HepG2 (cell line): ENCODE data around the gene ARMC5. TPM values are rescaled to one million over a fixed set of nuclear protein-coding genes. Genes with fewer than 3 reads are reported as not detected.
A peak's percentile ranks its signal among the peaks of the same experiment; 100 is the strongest.

Source experiments
- GABPA ChIP-seq, 2 experiments: IDR thresholded peaks; 2 replicates each; pipeline ENCODE4 v1.6.1; 2011 to 2016; ENCODE audit warnings: low read depth in 2 of 2, low read length in 1 of 2, missing biosample characterization in 1 of 2, missing genetic modification characterization in 1 of 2
- GATAD1 ChIP-seq: IDR thresholded peaks from 2 replicates; pipeline ENCODE4 v1.6.1; 2016; ENCODE audit warnings: missing genetic modification reagents, missing compliant biosample characterization
- IRX3 ChIP-seq: sonication (generic); formaldehyde crosslinking; IDR thresholded peaks from 2 replicates; pipeline ENCODE4 v1.8.1; 2023; ENCODE audit warnings: mild to moderate bottlenecking, low read depth, missing genetic modification reagents, borderline replicate concordance
- MTERF4 ChIP-seq: sonication (generic); formaldehyde crosslinking; IDR thresholded peaks from 2 replicates; pipeline ENCODE4 v1.8.0; 2023; ENCODE audit warnings: mild to moderate bottlenecking, missing genetic modification reagents
- NPAS2 ChIP-seq: sonication (generic); formaldehyde crosslinking; IDR thresholded peaks from 2 replicates; pipeline ENCODE4 v1.8.0; 2022; ENCODE audit warnings: mild to moderate bottlenecking, missing genetic modification reagents, borderline replicate concordance
- PHF5A ChIP-seq: IDR thresholded peaks from one replicate; pipeline ENCODE4 v1.6.1; 2018; ENCODE audit warnings: low read depth, missing genetic modification reagents; ENCODE audit not compliant: unreplicated experiment
- THAP11 ChIP-seq: IDR thresholded peaks from 2 replicates; pipeline ENCODE4 v1.6.1; 2016; ENCODE audit warnings: missing biosample characterization, missing genetic modification reagents
- ZFX ChIP-seq: sonication (generic); formaldehyde crosslinking; IDR thresholded peaks from 2 replicates; pipeline ENCODE4 v1.4.0; 2020; ENCODE audit warnings: mild to moderate bottlenecking, low read depth, missing genetic modification reagents, moderate library complexity
- ZNF205 ChIP-seq: IDR thresholded peaks from 2 replicates; pipeline ENCODE4 v1.6.1; 2018; ENCODE audit warnings: missing biosample characterization, missing genetic modification reagents
- ZNF232 ChIP-seq: sonication (generic); formaldehyde crosslinking; IDR thresholded peaks from 2 replicates; pipeline ENCODE4 v1.4.0; 2020; ENCODE audit warnings: missing genetic modification reagents, borderline replicate concordance
- ZNF747 ChIP-seq: sonication (generic); formaldehyde crosslinking; IDR thresholded peaks from 2 replicates; pipeline ENCODE4 v1.8.1; 2023; ENCODE audit warnings: missing genetic modification reagents, mild to moderate bottlenecking, borderline replicate concordance
- ZSCAN9 ChIP-seq: IDR thresholded peaks from 2 replicates; pipeline ENCODE4 v1.6.1; 2016; ENCODE audit warnings: borderline replicate concordance
- polyA plus RNA-seq, 8 experiments: library from polyadenylated mRNA; depleted of rRNA in 3 of 8; stranded (reverse) in 7 of 8; unstranded in 1 of 8; fragments of >200 nt; fragmentation: Illumina TruSeq in 4 of 8; extraction: Trizol in 4 of 8; gene quantifications; 2 replicates each; pipeline versions ENCODE4 v1.2.1 to v1.2.3, GENCODE V29; 2011 to 2016; ENCODE audit warnings: low read depth in 4 of 8, missing spikeins in 1 of 8, mixed read lengths in 1 of 8; ENCODE audit not compliant: insufficient read depth in 1 of 8
- total RNA-seq, 5 experiments: library from RNA; depleted of rRNA; stranded (reverse); fragments of >200 nt; fragmentation: Illumina TruSeq; extraction: Trizol; gene quantifications; 2 replicates each; pipeline ENCODE4 v1.2.3, GENCODE V29; 2016; ENCODE audit warnings: low read depth in 1 of 5
- TF ChIP-seq, protein P1 (sequence below), 2 experiments: sonication (generic) in 1 of 2; formaldehyde crosslinking in 1 of 2; IDR thresholded peaks; 2 replicates each; pipeline versions ENCODE4 v1.4.0 to v1.6.1; 2016 to 2020; ENCODE audit warnings: borderline replicate concordance in 1 of 2, low read depth in 1 of 2, mild to moderate bottlenecking in 1 of 2, missing genetic modification reagents in 1 of 2
- TF ChIP-seq, protein P2 (sequence below): IDR thresholded peaks from 2 replicates; pipeline ENCODE4 v1.6.1; 2016; ENCODE audit warnings: missing biosample characterization, missing genetic modification reagents, low read depth
- TF ChIP-seq, protein P3 (sequence below): sonication (generic); formaldehyde crosslinking; IDR thresholded peaks from 2 replicates; pipeline ENCODE4 v1.4.0; 2020; ENCODE audit warnings: missing genetic modification reagents

ARMC5 gene
- total and polyA plus RNA-seq, 2 of the 13 experiments (the other 11 are each of a cell fraction or from before 2014, with no cell fraction given) = 10.8 to 22.3 TPM

GRCh38 chr16:31453255-31454204, 5.8 kb upstream of the ARMC5 start (continued):
- TF ChIP-seq NPAS2 (no peak), ZNF747 (CRISPR knock-in tag) (no peak), ZFX (CRISPR knock-in tag) (0 out of 2 replicates have a peak, but pooled peaks have one; percentile 21), GABPA (IDR thresholded peaks at IDR 0.05; ENCODE audit: low read depth, low read length) (no peak), GABPA (CRISPR knock-in tag; IDR thresholded peaks at IDR 0.05; ENCODE audit: low read depth) (no peak), ZSCAN9 (CRISPR knock-in tag) (peak; percentile 44; the same call in 1 of the 2 replicates), ZNF205 (peak; percentile 97), GATAD1 (peak; percentile 50; the same call in 1 of the 2 replicates), THAP11 (peak; percentile 71), IRX3 (CRISPR knock-in tag) (no peak), ZNF232 (CRISPR knock-in tag) (peak; percentile 58; the same call in 1 of the 2 replicates), PHF5A (CRISPR knock-in tag) (peak; percentile 66), MTERF4 (no peak)
- TF ChIP-seq, protein P1, sequence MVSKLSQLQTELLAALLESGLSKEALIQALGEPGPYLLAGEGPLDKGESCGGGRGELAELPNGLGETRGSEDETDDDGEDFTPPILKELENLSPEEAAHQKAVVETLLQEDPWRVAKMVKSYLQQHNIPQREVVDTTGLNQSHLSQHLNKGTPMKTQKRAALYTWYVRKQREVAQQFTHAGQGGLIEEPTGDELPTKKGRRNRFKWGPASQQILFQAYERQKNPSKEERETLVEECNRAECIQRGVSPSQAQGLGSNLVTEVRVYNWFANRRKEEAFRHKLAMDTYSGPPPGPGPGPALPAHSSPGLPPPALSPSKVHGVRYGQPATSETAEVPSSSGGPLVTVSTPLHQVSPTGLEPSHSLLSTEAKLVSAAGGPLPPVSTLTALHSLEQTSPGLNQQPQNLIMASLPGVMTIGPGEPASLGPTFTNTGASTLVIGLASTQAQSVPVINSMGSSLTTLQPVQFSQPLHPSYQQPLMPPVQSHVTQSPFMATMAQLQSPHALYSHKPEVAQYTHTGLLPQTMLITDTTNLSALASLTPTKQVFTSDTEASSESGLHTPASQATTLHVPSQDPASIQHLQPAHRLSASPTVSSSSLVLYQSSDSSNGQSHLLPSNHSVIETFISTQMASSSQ (IDR thresholded peaks at IDR 0.05; ENCODE audit: low read depth) = no peak
- TF ChIP-seq, protein P1 (CRISPR knock-in tag; IDR thresholded peaks at IDR 0.05; ENCODE audit: borderline replicate concordance) = no peak
- TF ChIP-seq, protein P2, sequence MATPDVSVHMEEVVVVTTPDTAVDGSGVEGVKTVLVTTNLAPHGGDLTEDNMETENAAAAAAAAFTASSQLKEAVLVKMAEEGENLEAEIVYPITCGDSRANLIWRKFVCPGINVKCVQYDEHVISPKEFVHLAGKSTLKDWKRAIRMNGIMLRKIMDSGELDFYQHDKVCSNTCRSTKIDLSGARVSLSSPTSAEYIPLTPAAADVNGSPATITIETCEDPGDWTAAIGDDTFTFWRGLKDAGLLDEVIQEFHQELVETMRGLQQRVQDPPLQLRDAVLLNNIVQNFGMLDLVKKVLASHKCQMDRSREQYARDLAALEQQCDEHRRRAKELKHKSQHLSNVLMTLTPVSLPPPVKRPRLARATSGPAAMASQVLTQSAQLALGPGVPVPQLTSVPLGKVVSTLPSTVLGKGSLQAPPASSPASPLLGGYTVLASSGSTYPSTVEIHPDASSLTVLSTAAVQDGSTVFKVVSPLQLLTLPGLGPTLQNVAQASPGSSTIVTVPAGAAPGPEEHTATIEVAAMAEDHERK (CRISPR knock-in tag) = no peak
- TF ChIP-seq, protein P3, sequence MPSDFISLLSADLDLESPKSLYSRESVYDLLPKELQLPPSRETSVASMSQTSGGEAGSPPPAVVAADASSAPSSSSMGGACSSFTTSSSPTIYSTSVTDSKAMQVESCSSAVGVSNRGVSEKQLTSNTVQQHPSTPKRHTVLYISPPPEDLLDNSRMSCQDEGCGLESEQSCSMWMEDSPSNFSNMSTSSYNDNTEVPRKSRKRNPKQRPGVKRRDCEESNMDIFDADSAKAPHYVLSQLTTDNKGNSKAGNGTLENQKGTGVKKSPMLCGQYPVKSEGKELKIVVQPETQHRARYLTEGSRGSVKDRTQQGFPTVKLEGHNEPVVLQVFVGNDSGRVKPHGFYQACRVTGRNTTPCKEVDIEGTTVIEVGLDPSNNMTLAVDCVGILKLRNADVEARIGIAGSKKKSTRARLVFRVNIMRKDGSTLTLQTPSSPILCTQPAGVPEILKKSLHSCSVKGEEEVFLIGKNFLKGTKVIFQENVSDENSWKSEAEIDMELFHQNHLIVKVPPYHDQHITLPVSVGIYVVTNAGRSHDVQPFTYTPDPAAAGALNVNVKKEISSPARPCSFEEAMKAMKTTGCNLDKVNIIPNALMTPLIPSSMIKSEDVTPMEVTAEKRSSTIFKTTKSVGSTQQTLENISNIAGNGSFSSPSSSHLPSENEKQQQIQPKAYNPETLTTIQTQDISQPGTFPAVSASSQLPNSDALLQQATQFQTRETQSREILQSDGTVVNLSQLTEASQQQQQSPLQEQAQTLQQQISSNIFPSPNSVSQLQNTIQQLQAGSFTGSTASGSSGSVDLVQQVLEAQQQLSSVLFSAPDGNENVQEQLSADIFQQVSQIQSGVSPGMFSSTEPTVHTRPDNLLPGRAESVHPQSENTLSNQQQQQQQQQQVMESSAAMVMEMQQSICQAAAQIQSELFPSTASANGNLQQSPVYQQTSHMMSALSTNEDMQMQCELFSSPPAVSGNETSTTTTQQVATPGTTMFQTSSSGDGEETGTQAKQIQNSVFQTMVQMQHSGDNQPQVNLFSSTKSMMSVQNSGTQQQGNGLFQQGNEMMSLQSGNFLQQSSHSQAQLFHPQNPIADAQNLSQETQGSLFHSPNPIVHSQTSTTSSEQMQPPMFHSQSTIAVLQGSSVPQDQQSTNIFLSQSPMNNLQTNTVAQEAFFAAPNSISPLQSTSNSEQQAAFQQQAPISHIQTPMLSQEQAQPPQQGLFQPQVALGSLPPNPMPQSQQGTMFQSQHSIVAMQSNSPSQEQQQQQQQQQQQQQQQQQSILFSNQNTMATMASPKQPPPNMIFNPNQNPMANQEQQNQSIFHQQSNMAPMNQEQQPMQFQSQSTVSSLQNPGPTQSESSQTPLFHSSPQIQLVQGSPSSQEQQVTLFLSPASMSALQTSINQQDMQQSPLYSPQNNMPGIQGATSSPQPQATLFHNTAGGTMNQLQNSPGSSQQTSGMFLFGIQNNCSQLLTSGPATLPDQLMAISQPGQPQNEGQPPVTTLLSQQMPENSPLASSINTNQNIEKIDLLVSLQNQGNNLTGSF = no peak
